ENCODE measurements around the gene GATAD2B. TPM values are rescaled to one million over a fixed set of nuclear protein-coding genes. Genes with fewer than 3 reads are reported as not detected.

GATAD2B gene
- total and polyA plus RNA-seq, 2 donors (not counting 3 experiments of a cell fraction or from before 2014, with no cell fraction given), result 8.5 to 46.3 TPM

DNA sequence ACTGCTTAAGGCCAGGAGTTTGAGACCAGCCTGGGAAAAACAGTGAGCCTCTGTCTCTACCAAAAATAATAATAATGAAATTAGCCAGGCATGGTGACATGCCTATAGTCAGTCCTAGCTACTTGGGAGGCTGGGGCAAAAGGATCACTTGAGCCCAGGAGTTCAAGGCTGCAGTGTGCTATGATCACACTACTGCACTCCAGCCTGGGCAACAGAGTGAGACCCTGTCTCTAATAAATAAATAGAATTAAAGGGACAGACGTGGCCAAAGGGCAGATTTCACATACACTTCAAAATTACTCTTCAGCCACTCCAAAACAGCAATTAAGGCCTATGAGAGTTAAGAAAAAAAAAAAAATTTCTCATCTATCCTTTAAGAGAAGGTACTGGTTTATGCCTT lies 45.7 kb downstream of the GATAD2B start:
- Histone ChIP-seq H3K27me3 (ENCODE audit: control insufficient read depth in 2 of 2, insufficient read depth in 2 of 2, low read length in 2 of 2) (no peaks in the 10 kb centered on the region), H4K20me1 (replicated peaks; ENCODE audit: control insufficient read depth, extremely low read depth, insufficient read depth, low read length) (no peaks in the 10 kb centered on the region), H2AFZ (ENCODE audit: low read depth, low read length) (no peak overlapping the region), H3K4me3 (replicated peaks in 1 of 3; ENCODE audit: insufficient read depth in 1 of 3, low read depth in 1 of 3, low read length in 3 of 3) (no peak overlapping the region), H3K79me2 (ENCODE audit: control insufficient read depth, insufficient read depth, low read length) (peaks cover 63% of the 10 kb centered on the region), H3K9me3 (replicated peaks; ENCODE audit: control insufficient read depth, insufficient read depth, low read length) (no peaks in the 10 kb centered on the region), H3K27ac (ENCODE audit: insufficient read depth, low read depth, low read length) (no peak overlapping the region), H3K36me3 (ENCODE audit: control insufficient read depth in 2 of 2, extremely low read depth in 1 of 2, insufficient read depth in 2 of 2, low read length in 2 of 2) (no peaks in the 10 kb centered on the region), H3K9ac (replicated peaks; ENCODE audit: extremely low read depth, insufficient read depth, low read length) (no peak overlapping the region), H3K9me1 (replicated peaks; ENCODE audit: control insufficient read depth, extremely low read depth, insufficient read depth, low read length) (no peaks in the 10 kb centered on the region), H3K4me2 (ENCODE audit: insufficient read depth, low read length) (no peak overlapping the region), H3K4me1 (ENCODE audit: control insufficient read depth, extremely low read depth, insufficient read depth, low read length) (peaks cover 16% of the 10 kb centered on the region)
- BruUV-seq (replicated peaks), result no TSS peak
- ChIA-PET CTCF (interaction anchor here (1.0 kb wide), 2 partner anchors 8 to 109 kb away, joined by 3 read pairs; partner anchors contain the start of gene RAB13), POLR2A (no interaction called here)
- intact Hi-C loops (cut with micrococcal nuclease) (no loop called here), dilution Hi-C loops (cut with MboI; ENCODE audit: extremely low pct_ligation_motif_present, low sequenced_read_pairs) (no loop called here)
- TF ChIP-seq POLR2A (IDR thresholded peaks at IDR 0.05; ENCODE audit: low read depth, low read length), result no peak
- no peak for DNase-seq (ENCODE audit: low read depth, low spot score)
- FAIRE-seq, result no peak

DNA sequence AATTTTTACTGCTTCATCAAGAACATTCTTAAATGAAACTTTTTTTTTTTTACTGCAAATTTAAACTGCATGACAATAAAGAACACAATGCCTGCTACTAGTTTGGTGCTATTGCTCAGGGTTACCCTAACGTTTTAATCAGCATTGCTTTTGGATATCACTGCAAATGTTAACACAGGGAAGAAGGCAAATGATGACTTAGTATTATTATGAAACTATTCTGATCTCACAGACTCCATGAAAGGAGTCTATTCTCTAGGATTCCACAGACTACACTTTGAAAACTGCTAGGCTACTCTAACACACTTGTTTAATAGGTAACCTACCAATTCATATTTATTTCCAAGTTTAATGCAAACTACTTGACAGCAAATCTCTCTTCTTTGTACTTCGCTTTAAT lies 49.8 kb downstream of the GATAD2B start:
- BruUV-seq (replicated peaks), result no TSS peak
- intact Hi-C loops (cut with micrococcal nuclease), result no loop called here

More for the DNA sequence above, 49.8 kb downstream of the GATAD2B start:
- dilution Hi-C loops (cut with MboI; ENCODE audit: extremely low pct_ligation_motif_present, low sequenced_read_pairs), result no loop called here
- no peak overlapping the region for H2AFZ ChIP-seq (ENCODE audit: low read depth, low read length)
- H3K9me1 ChIP-seq (replicated peaks; ENCODE audit: control insufficient read depth, extremely low read depth, insufficient read depth, low read length), result no peaks in the 10 kb centered on the region
- H3K36me3 ChIP-seq (ENCODE audit: control insufficient read depth in 2 of 2, extremely low read depth in 1 of 2, insufficient read depth in 2 of 2, low read length in 2 of 2), result no peaks in the 10 kb centered on the region
- no peak for DNase-seq (ENCODE audit: low read depth, low spot score)
- no peak for FAIRE-seq
- H4K20me1 ChIP-seq (replicated peaks; ENCODE audit: control insufficient read depth, extremely low read depth, insufficient read depth, low read length), result no peaks in the 10 kb centered on the region
- no peak for TF ChIP-seq FOS (IDR thresholded peaks at IDR 0.05; ENCODE audit: borderline replicate concordance, insufficient read depth, low read length)
- no peak for TF ChIP-seq MYC (IDR thresholded peaks at IDR 0.05; ENCODE audit: low read depth, low read length)
- TF ChIP-seq EZH2 (IDR thresholded peaks at IDR 0.05; ENCODE audit: borderline replicate concordance, low read depth, low read length, severe bottlenecking), result no peak
- TF ChIP-seq POLR2AphosphoS5 (IDR thresholded peaks at IDR 0.05; ENCODE audit: insufficient read depth, low read depth, low read length), result no peak
- TF ChIP-seq JUN (IDR thresholded peaks at IDR 0.05; ENCODE audit: borderline replicate concordance, insufficient read depth, insufficient read length, low read depth), result no peak
- no peak for TF ChIP-seq MAX (IDR thresholded peaks at IDR 0.05; ENCODE audit: insufficient read depth, insufficient read length)
- no peak for TF ChIP-seq POLR2A (IDR thresholded peaks at IDR 0.05; ENCODE audit: low read depth, low read length)
- no peak for TF ChIP-seq GATA2 (IDR thresholded peaks at IDR 0.05; ENCODE audit: insufficient read depth, insufficient read length, low read depth, low read length)
- TF ChIP-seq CTCF (IDR thresholded peaks at IDR 0.05; ENCODE audit: extremely low read depth in 1 of 2, insufficient read depth in 1 of 2, low read depth in 1 of 2, low read length in 2 of 2), result no peak
- ChIA-PET CTCF (no interaction called here), POLR2A (no interaction called here)
- no peaks in the 10 kb centered on the region for H3K9me3 ChIP-seq (replicated peaks; ENCODE audit: control insufficient read depth, insufficient read depth, low read length)
- H3K27me3 ChIP-seq (ENCODE audit: control insufficient read depth in 2 of 2, insufficient read depth in 2 of 2, low read length in 2 of 2), result no peaks in the 10 kb centered on the region
- no peak overlapping the region for H3K27ac ChIP-seq (ENCODE audit: insufficient read depth, low read depth, low read length)
- H3K9ac ChIP-seq (replicated peaks; ENCODE audit: extremely low read depth, insufficient read depth, low read length), result no peak overlapping the region
- no peak overlapping the region for H3K4me3 ChIP-seq (replicated peaks in 1 of 3; ENCODE audit: insufficient read depth in 1 of 3, low read depth in 1 of 3, low read length in 3 of 3)
- H3K4me1 ChIP-seq (ENCODE audit: control insufficient read depth, extremely low read depth, insufficient read depth, low read length), result no peaks in the 10 kb centered on the region
- H3K4me2 ChIP-seq (ENCODE audit: insufficient read depth, low read length), result no peak overlapping the region
- peaks cover 46% of the 10 kb centered on the region for H3K79me2 ChIP-seq (ENCODE audit: control insufficient read depth, insufficient read depth, low read length)

All from endothelial cell of umbilical vein (primary cell).